K562 (cell line): ENCODE data around the gene LPIN2. TPM values are rescaled to one million over a fixed set of nuclear protein-coding genes. Genes with fewer than 3 reads are reported as not detected.

Experiments used
- EZH2 ChIP-seq: IDR thresholded peaks from 2 replicates; pipeline ENCODE4 v1.6.1; 2012; ENCODE audit warnings: low read depth, mild to moderate bottlenecking, inconsistent platforms, low read length, borderline replicate concordance
- NCOA4 ChIP-seq: fragments of 450-650 bp; IDR thresholded peaks from 2 replicates; pipeline ENCODE4 v1.6.1; 2018; ENCODE audit warnings: mild to moderate bottlenecking; ENCODE audit not compliant: partially characterized antibody
- SP1 ChIP-seq: sonication (generic); formaldehyde crosslinking; IDR thresholded peaks from 2 replicates; pipeline ENCODE4 v1.8.1; 2022; ENCODE audit warnings: mild to moderate bottlenecking, missing genetic modification reagents
- YY1 ChIP-seq, 3 experiments: IDR thresholded peaks; 2 replicates each; pipeline ENCODE4 v1.6.1; 2011; ENCODE audit warnings: low read length in 2 of 3, mild to moderate bottlenecking in 2 of 3, moderate library complexity in 2 of 3, borderline replicate concordance in 1 of 3, control low read depth in 1 of 3, low read depth in 1 of 3; ENCODE audit not compliant: insufficient read depth in 3 of 3, insufficient replicate concordance in 2 of 3, control insufficient read depth in 1 of 3, insufficient read length in 1 of 3; ENCODE audit errors: extremely low read depth in 1 of 3
- polyA plus RNA-seq, 8 experiments: library from polyadenylated mRNA; depleted of rRNA in 4 of 8; stranded (reverse) in 5 of 8; unstranded in 3 of 8; fragments of >200 nt; fragmentation: Nextera tagmentation in 2 of 8; fragmentation: Illumina TruSeq in 1 of 8; extraction: Ambion mirVana in 2 of 8; extraction: Trizol in 1 of 8; gene quantifications; 2 replicates each; pipeline versions ENCODE4 v1.2.1 to v1.2.3, GENCODE V29; 2011 to 2014; ENCODE audit warnings: inconsistent platforms in 1 of 8, missing spikeins in 1 of 8
- total RNA-seq, 7 experiments: library from RNA; depleted of rRNA in 6 of 7; stranded (reverse); fragments of >200 nt in 6 of 7; fragmentation: Illumina TruSeq in 2 of 7; extraction: Trizol in 2 of 7; gene quantifications; 2 replicates each; pipeline versions ENCODE4 v1.2.1 to v1.2.3, GENCODE V29; 2011 to 2021; ENCODE audit warnings: low replicate concordance in 1 of 7
- TF ChIP-seq, protein P1 (sequence below): sonication (generic); formaldehyde crosslinking; IDR thresholded peaks from 2 replicates; pipeline ENCODE4 v1.8.1; 2023; ENCODE audit warnings: missing genetic modification reagents, mild to moderate bottlenecking, borderline replicate concordance
- TF ChIP-seq, protein P2 (sequence below): fragments of 200-400 bp; formaldehyde crosslinking; IDR thresholded peaks from 2 replicates; pipeline ENCODE4 v1.6.1; 2017; ENCODE audit warnings: mild to moderate bottlenecking, low read depth, low read length, moderate library complexity
- TF ChIP-seq, protein P3 (sequence below): IDR thresholded peaks from 2 replicates; pipeline ENCODE4 v1.6.1; 2012; ENCODE audit warnings: low read depth, low read length, improper control_type of control experiment, borderline replicate concordance
- TF ChIP-seq, protein P4 (sequence below): fragments of 250-450 bp; sonication (Bioruptor Pico); IDR thresholded peaks from 2 replicates; pipeline ENCODE4 v1.4.0; 2020; ENCODE audit warnings: mild to moderate bottlenecking, moderate library complexity
- TF ChIP-seq, protein P5 (sequence below): sonication (generic); formaldehyde crosslinking; IDR thresholded peaks from 2 replicates; pipeline ENCODE4 v1.8.1; 2022; ENCODE audit warnings: missing genetic modification reagents

LPIN2 gene
- total and polyA plus RNA-seq, 9 of the 15 experiments (the other 6 are each of a cell fraction or from before 2014, with no cell fraction given): 5.2 to 34.8 (median 24.6) TPM

DNA sequence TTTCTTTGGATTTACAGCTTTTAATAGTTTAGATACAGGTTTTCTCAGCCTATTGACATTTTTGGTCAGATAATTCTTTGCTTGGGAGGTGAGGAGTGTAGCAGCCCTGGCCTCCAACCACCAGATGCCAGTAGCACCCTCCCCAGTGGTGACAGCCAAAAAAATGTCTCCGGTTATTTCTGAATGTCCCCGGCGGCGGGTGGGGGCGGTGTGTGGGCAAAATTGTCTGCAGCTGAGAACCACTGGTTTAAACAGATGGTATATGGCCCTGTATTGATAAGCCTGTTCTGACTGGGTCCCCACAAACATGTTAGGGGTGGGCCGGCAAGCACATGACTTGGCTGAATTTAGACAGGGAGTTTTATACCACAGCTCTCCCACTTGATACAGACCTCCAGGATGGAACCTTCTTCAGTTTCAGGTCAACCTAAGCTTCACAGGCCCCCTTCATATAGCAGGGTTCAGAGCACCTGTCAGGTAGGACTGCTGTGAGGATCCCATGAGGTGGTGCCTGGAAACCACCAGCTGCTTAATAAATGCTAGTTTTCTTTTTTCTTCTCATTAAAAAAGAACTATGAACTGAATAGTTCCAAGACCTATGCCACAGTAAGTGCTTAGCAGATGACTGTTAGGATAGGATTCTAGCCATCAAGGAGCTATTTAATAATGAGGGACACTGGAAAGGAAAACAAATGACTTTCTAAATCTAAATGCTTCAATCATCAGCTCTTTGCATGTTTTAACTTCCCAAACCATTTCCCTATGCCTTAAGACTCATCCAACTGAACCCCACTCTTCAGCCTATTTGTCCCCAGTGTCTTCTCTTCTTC is 18.1 kb downstream of the LPIN2 start (continued):
- TF ChIP-seq, protein P1, sequence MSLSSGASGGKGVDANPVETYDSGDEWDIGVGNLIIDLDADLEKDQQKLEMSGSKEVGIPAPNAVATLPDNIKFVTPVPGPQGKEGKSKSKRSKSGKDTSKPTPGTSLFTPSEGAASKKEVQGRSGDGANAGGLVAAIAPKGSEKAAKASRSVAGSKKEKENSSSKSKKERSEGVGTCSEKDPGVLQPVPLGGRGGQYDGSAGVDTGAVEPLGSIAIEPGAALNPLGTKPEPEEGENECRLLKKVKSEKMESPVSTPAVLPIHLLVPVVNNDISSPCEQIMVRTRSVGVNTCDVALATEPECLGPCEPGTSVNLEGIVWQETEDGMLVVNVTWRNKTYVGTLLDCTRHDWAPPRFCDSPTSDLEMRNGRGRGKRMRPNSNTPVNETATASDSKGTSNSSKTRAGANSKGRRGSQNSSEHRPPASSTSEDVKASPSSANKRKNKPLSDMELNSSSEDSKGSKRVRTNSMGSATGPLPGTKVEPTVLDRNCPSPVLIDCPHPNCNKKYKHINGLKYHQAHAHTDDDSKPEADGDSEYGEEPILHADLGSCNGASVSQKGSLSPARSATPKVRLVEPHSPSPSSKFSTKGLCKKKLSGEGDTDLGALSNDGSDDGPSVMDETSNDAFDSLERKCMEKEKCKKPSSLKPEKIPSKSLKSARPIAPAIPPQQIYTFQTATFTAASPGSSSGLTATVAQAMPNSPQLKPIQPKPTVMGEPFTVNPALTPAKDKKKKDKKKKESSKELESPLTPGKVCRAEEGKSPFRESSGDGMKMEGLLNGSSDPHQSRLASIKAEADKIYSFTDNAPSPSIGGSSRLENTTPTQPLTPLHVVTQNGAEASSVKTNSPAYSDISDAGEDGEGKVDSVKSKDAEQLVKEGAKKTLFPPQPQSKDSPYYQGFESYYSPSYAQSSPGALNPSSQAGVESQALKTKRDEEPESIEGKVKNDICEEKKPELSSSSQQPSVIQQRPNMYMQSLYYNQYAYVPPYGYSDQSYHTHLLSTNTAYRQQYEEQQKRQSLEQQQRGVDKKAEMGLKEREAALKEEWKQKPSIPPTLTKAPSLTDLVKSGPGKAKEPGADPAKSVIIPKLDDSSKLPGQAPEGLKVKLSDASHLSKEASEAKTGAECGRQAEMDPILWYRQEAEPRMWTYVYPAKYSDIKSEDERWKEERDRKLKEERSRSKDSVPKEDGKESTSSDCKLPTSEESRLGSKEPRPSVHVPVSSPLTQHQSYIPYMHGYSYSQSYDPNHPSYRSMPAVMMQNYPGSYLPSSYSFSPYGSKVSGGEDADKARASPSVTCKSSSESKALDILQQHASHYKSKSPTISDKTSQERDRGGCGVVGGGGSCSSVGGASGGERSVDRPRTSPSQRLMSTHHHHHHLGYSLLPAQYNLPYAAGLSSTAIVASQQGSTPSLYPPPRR (CRISPR knock-in tag): no peak
- TF ChIP-seq, protein P2, sequence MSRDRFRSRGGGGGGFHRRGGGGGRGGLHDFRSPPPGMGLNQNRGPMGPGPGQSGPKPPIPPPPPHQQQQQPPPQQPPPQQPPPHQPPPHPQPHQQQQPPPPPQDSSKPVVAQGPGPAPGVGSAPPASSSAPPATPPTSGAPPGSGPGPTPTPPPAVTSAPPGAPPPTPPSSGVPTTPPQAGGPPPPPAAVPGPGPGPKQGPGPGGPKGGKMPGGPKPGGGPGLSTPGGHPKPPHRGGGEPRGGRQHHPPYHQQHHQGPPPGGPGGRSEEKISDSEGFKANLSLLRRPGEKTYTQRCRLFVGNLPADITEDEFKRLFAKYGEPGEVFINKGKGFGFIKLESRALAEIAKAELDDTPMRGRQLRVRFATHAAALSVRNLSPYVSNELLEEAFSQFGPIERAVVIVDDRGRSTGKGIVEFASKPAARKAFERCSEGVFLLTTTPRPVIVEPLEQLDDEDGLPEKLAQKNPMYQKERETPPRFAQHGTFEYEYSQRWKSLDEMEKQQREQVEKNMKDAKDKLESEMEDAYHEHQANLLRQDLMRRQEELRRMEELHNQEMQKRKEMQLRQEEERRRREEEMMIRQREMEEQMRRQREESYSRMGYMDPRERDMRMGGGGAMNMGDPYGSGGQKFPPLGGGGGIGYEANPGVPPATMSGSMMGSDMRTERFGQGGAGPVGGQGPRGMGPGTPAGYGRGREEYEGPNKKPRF: no peak
- TF ChIP-seq SP1 (CRISPR knock-in tag) (no peak), NCOA4 (no peak), EZH2 (no peak), YY1 (IDR thresholded peaks at IDR 0.05; ENCODE audit: borderline replicate concordance in 1 of 3, control insufficient read depth in 1 of 3, extremely low read depth in 1 of 3, insufficient read depth in 3 of 3, insufficient read length in 1 of 3, insufficient replicate concordance in 2 of 3, low read depth in 1 of 3, low read length in 2 of 3) (peak in 2 of 3 experiments; percentile 64 to 76)
- TF ChIP-seq, protein P3, sequence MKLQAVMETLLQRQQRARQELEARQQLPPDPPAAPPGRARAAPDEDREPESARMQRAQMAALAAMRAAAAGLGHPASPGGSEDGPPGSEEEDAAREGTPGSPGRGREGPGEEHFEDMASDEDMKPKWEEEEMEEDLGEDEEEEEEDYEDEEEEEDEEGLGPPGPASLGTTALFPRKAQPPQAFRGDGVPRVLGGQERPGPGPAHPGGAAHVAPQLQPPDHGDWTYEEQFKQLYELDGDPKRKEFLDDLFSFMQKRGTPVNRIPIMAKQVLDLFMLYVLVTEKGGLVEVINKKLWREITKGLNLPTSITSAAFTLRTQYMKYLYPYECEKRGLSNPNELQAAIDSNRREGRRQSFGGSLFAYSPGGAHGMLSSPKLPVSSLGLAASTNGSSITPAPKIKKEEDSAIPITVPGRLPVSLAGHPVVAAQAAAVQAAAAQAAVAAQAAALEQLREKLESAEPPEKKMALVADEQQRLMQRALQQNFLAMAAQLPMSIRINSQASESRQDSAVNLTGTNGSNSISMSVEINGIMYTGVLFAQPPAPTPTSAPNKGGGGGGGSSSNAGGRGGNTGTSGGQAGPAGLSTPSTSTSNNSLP: peak; percentile 12; the same call in 1 of the 2 replicates
- TF ChIP-seq, protein P4, sequence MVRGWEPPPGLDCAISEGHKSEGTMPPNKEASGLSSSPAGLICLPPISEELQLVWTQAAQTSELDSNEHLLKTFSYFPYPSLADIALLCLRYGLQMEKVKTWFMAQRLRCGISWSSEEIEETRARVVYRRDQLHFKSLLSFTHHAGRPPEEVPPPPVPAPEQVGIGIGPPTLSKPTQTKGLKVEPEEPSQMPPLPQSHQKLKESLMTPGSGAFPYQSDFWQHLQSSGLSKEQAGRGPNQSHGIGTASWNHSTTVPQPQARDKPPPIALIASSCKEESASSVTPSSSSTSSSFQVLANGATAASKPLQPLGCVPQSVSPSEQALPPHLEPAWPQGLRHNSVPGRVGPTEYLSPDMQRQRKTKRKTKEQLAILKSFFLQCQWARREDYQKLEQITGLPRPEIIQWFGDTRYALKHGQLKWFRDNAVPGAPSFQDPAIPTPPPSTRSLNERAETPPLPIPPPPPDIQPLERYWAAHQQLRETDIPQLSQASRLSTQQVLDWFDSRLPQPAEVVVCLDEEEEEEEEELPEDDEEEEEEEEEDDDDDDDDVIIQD (CRISPR knock-in tag): no peak
- TF ChIP-seq, protein P5, sequence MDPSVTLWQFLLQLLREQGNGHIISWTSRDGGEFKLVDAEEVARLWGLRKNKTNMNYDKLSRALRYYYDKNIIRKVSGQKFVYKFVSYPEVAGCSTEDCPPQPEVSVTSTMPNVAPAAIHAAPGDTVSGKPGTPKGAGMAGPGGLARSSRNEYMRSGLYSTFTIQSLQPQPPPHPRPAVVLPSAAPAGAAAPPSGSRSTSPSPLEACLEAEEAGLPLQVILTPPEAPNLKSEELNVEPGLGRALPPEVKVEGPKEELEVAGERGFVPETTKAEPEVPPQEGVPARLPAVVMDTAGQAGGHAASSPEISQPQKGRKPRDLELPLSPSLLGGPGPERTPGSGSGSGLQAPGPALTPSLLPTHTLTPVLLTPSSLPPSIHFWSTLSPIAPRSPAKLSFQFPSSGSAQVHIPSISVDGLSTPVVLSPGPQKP (CRISPR knock-in tag): no peak
